Measurements from ENCODE around the gene EZH2.

DNA sequence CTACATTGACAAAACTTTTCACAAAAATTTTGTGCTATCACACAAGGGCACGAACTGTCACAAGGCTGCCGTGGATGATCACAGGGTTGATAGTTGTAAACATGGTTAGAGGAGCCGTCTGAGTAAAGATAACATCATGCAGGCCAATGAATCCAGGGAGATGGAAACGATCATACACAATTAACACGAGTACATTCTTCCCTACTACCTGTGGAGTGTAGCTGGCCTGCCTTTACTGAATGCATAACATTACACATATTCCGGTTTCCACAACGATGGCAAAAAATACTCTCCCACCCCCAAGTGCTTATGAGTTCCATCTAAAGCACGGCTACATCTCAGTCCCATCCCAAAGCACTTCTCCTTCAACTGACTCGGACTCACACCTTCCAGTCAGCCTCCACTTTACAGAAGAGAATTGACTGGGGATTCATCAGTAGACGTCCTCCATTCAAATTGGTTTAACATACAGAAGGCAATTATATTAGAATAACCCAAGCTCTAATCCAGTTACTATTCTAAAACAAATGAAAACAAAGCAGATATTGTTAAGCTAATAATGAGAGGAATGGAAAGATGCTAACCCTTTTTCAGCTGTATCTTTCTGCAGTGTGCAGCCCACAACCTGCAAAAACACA is 69.0 kb downstream of the EZH2 start:
- TF ChIP-seq, protein P1, sequence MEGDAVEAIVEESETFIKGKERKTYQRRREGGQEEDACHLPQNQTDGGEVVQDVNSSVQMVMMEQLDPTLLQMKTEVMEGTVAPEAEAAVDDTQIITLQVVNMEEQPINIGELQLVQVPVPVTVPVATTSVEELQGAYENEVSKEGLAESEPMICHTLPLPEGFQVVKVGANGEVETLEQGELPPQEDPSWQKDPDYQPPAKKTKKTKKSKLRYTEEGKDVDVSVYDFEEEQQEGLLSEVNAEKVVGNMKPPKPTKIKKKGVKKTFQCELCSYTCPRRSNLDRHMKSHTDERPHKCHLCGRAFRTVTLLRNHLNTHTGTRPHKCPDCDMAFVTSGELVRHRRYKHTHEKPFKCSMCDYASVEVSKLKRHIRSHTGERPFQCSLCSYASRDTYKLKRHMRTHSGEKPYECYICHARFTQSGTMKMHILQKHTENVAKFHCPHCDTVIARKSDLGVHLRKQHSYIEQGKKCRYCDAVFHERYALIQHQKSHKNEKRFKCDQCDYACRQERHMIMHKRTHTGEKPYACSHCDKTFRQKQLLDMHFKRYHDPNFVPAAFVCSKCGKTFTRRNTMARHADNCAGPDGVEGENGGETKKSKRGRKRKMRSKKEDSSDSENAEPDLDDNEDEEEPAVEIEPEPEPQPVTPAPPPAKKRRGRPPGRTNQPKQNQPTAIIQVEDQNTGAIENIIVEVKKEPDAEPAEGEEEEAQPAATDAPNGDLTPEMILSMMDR (conservative IDR thresholded peaks at IDR 0.05; ENCODE audit: low read depth, low read length) = no peak
- TF ChIP-seq POLR2A (IDR thresholded peaks at IDR 0.05; ENCODE audit: low read depth, low read length) = no peak
